Measurements from ENCODE around the gene CREB3L2. TPM values are rescaled to one million over a fixed set of nuclear protein-coding genes. Genes with fewer than 3 reads are reported as not detected.
A peak's percentile ranks its signal among the peaks of the same experiment; 100 is the strongest.

Gene CREB3L2
- total and polyA plus RNA-seq, 12 donors, result 11.4 to 169 (median 63.1) TPM

GRCh38 chr7:138002828-138003189 lies 923 bp upstream of the CREB3L2 start:
- intact Hi-C loops (cut with DNase I), result loop anchor here in 1 of 2 donors (5.0 to 10.0 kb wide), 2 partner anchors 81 to 348 kb away; no protein-coding TSS in a partner anchor
- no peaks in the 10 kb centered on the region for H3K27me3 ChIP-seq
- TF ChIP-seq POLR2A (IDR thresholded peaks at IDR 0.05), result no peak
- no peak for TF ChIP-seq CTCF (IDR thresholded peaks at IDR 0.05)
- no peaks in the 10 kb centered on the region for H3K36me3 ChIP-seq (replicated peaks in 1 of 2)
- H3K9me3 ChIP-seq (replicated peaks in 1 of 3), result no peaks in the 10 kb centered on the region
- no peak overlapping the region for H3K27ac ChIP-seq
- WGBS, 4 donors, result 56 to 66% (median 60%) methylated on average over 6 of the region's 6 CpGs
- H3K4me1 ChIP-seq (replicated peaks in 1 of 2), result peaks cover 12 to 23% of the 10 kb centered on the region in 2 donors
- DNase-seq, result peak in 1 of 7 donors; percentile 27
- H3K4me3 ChIP-seq, result no peak overlapping the region

- peak overlapping the region; percentile 51 to 89 (median 73) for H3K4me3 ChIP-seq
- peaks cover 16 to 26% of the 10 kb centered on the region in 2 donors for H3K4me1 ChIP-seq (replicated peaks in 1 of 2)
- DNase-seq, result peak; percentile 99 to 100 (median 100)
- peak overlapping the region; percentile 57 to 95 (median 91) for H3K27ac ChIP-seq
- 2 to 8% (median 3%) methylated on average over 14 to 28 of the region's 28 CpGs for WGBS, 4 donors
- no peak for TF ChIP-seq POLR2A (IDR thresholded peaks at IDR 0.05)
- TF ChIP-seq CTCF (IDR thresholded peaks at IDR 0.05), result peak; percentile 83 to 93 (median 90)
- H3K27me3 ChIP-seq, result no peaks in the 10 kb centered on the region
- intact Hi-C loops (cut with DNase I), result loop anchor here in 1 of 2 donors (5.0 to 10.0 kb wide), 2 partner anchors 80 to 347 kb away; no protein-coding TSS in a partner anchor
- H3K36me3 ChIP-seq (replicated peaks in 1 of 2), result no peaks in the 10 kb centered on the region
- H3K9me3 ChIP-seq (replicated peaks in 1 of 3), result no peaks in the 10 kb centered on the region
These were observed 376 bp upstream of the CREB3L2 start for GRCh38 chr7:138002096-138002827.

DNA sequence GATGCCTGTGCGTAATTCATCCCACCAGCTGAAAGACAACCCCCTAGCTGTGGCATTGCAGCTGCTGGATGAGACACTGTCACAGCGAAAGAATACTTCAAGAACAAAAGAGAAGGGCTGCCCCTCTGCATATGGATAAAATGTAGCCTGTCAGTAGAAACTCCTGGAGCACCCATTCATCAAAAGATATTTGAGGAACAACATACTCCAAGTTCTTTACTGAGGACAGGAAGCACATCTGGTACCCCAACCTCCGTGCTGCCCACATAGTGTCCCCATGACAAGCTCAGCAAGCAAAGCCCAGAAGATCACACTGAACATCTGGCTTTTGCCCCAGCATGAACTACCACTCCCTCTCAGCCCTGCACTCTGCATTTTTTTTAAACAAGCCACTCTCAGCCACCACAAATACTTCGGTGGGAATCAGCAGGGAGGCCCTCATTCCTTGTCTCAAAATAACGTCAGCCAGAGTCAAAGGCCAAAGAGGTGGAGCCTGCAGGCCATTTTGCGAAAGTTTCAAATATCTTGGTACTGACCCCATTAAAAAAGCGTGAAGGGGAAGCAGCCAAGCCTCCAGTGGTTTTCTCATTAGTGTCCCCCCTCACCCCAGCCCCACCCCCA lies 1.7 kb downstream of the CREB3L2 start:
- H3K27ac ChIP-seq, result peak overlapping the region; percentile 4 to 95 (median 91)
- TF ChIP-seq CTCF (IDR thresholded peaks at IDR 0.05), result peak in 2 of 6 experiments; percentile 8 to 15
- TF ChIP-seq POLR2A (IDR thresholded peaks at IDR 0.05), result peak in 1 of 2 donors; percentile 18
- H3K36me3 ChIP-seq (replicated peaks in 1 of 2), result no peaks in the 10 kb centered on the region
- peak; percentile 47 to 86 (median 65) for DNase-seq
- peak overlapping the region; percentile 1 to 89 (median 46) for H3K4me3 ChIP-seq
- no peaks in the 10 kb centered on the region for H3K27me3 ChIP-seq
- WGBS, 4 donors, result 5 to 10% (median 8%) methylated on average over 7 of the region's 7 CpGs
- intact Hi-C loops (cut with DNase I), result loop anchor here in 1 of 2 donors (5.0 to 10.0 kb wide), 2 partner anchors 78 to 345 kb away; no protein-coding TSS in a partner anchor
- no peaks in the 10 kb centered on the region for H3K9me3 ChIP-seq (replicated peaks in 1 of 3)
- peaks cover 30 to 47% of the 10 kb centered on the region in 2 donors for H3K4me1 ChIP-seq (replicated peaks in 1 of 2)

GRCh38 chr7:137999496-138000080 lies 2.3 kb downstream of the CREB3L2 start:
- Histone ChIP-seq H3K9me3 (replicated peaks in 1 of 3) (no peaks in the 10 kb centered on the region), H3K36me3 (replicated peaks in 1 of 2) (no peaks in the 10 kb centered on the region), H3K4me1 (replicated peaks in 1 of 2) (peaks cover 30 to 52% of the 10 kb centered on the region in 2 donors), H3K4me3 (peak overlapping the region; percentile 1 to 61 (median 22)), H3K27ac (peak overlapping the region; percentile 4 to 95 (median 91)), H3K27me3 (no peaks in the 10 kb centered on the region)
- DNase-seq, result peak in 1 of 7 donors; percentile 10
- intact Hi-C loops (cut with DNase I), result loop anchor here in 1 of 2 donors (5.0 to 10.0 kb wide), 2 partner anchors 77 to 345 kb away; no protein-coding TSS in a partner anchor
- TF ChIP-seq POLR2A (IDR thresholded peaks at IDR 0.05) (no peak), CTCF (IDR thresholded peaks at IDR 0.05) (no peak)
- 13 to 22% (median 16%) methylated on average over 4 of the region's 4 CpGs for WGBS, 4 donors

Measured in adrenal gland (tissue), 12 donors.